WTC11 (cell line): ENCODE results near the gene RNASE7.

ENCODE experiments used
- CBFB ChIP-seq: sonication (generic); formaldehyde crosslinking; IDR thresholded peaks from 2 replicates; pipeline ENCODE4 v1.8.1; 2022; ENCODE audit warnings: mild to moderate bottlenecking, low read depth, missing genetic modification reagents
- CTCF ChIP-seq: fragments of 200-600 bp; IDR thresholded peaks from 2 replicates; pipeline ENCODE4 v1.8.0; 2022; ENCODE audit warnings: antibody characterized with exemption
- GTF2I ChIP-seq: fragments of 250-450 bp; sonication (Bioruptor Pico); conservative IDR thresholded peaks from 2 replicates; pipeline ENCODE4 v1.4.0; 2021; ENCODE audit warnings: mild to moderate bottlenecking
- KAT7 ChIP-seq: sonication (generic); formaldehyde crosslinking; IDR thresholded peaks from 2 replicates; pipeline ENCODE4 v1.8.1; 2023; ENCODE audit warnings: missing genetic modification reagents, mild to moderate bottlenecking, borderline replicate concordance
- NFYB ChIP-seq: sonication (generic); formaldehyde crosslinking; conservative IDR thresholded peaks from 2 replicates; pipeline ENCODE4 v1.8.0; 2022; ENCODE audit warnings: low read depth, missing genetic modification reagents
- PREB ChIP-seq: sonication (generic); formaldehyde crosslinking; IDR thresholded peaks from 2 replicates; pipeline ENCODE4 v1.8.1; 2022; ENCODE audit warnings: mild to moderate bottlenecking, missing genetic modification reagents, moderate library complexity, borderline replicate concordance

GRCh38 chr14:21047378-21047781 is 5.2 kb downstream of the RNASE7 start:
- no peak for TF ChIP-seq CBFB
- no peak for TF ChIP-seq KAT7 (CRISPR knock-in tag)
- no peak for TF ChIP-seq NFYB (CRISPR knock-in tag)
- TF ChIP-seq CTCF = no peak
- TF ChIP-seq PREB (CRISPR knock-in tag) = no peak
- TF ChIP-seq GTF2I (CRISPR knock-in tag) = no peak
